Measurements from ENCODE around the gene CES2. TPM values are rescaled to one million over a fixed set of nuclear protein-coding genes. Genes with fewer than 3 reads are reported as not detected.
"Not testable (repeated sequence)": the region's sequence is repeated elsewhere in the genome, so short reads cannot be mapped to it uniquely, and the experiment has no call there.

CES2 gene
- total RNA-seq, 3 donors from 2014 or later = 25.9 to 33.1 (median 31.9) TPM

- no peak for TF ChIP-seq POLR2AphosphoS5 (IDR thresholded peaks at IDR 0.05)
- TF ChIP-seq POLR2A (IDR thresholded peaks at IDR 0.05) = no peak
- TF ChIP-seq, protein P1, sequence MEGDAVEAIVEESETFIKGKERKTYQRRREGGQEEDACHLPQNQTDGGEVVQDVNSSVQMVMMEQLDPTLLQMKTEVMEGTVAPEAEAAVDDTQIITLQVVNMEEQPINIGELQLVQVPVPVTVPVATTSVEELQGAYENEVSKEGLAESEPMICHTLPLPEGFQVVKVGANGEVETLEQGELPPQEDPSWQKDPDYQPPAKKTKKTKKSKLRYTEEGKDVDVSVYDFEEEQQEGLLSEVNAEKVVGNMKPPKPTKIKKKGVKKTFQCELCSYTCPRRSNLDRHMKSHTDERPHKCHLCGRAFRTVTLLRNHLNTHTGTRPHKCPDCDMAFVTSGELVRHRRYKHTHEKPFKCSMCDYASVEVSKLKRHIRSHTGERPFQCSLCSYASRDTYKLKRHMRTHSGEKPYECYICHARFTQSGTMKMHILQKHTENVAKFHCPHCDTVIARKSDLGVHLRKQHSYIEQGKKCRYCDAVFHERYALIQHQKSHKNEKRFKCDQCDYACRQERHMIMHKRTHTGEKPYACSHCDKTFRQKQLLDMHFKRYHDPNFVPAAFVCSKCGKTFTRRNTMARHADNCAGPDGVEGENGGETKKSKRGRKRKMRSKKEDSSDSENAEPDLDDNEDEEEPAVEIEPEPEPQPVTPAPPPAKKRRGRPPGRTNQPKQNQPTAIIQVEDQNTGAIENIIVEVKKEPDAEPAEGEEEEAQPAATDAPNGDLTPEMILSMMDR (IDR thresholded peaks at IDR 0.05) = no peak
- no peaks in the 10 kb centered on the region for H3K27me3 ChIP-seq
- no peaks in the 10 kb centered on the region for H3K9me3 ChIP-seq
- intact Hi-C loops (cut with DNase I; ENCODE audit: low total_unique reads) = loop anchor here (10.0 kb wide), 1 partner anchor 153 kb away; no protein-coding TSS in a partner anchor
- no peak overlapping the region for H3K4me3 ChIP-seq
- H3K27ac ChIP-seq = no peak overlapping the region
- DNase-seq (ENCODE audit: low spot score in 2 of 2) = no peak
- H3K4me1 ChIP-seq = no peaks in the 10 kb centered on the region
- H3K36me3 ChIP-seq = no peaks in the 10 kb centered on the region
Measured at GRCh38 chr16:66991545-66992077, 56.3 kb downstream of the CES2 start.

GRCh38 chr16:66993558-66993957 lies 58.2 kb downstream of the CES2 start:
- H3K27ac ChIP-seq; H3K4me3 ChIP-seq; H3K27me3 ChIP-seq; H3K9me3 ChIP-seq; H3K36me3 ChIP-seq; H3K4me1 ChIP-seq; DNase-seq (ENCODE audit: low spot score in 2 of 2): not testable (repeated sequence)
- intact Hi-C loops (cut with DNase I; ENCODE audit: low total_unique reads) = loop anchor here (10.0 kb wide), 1 partner anchor 151 kb away; no protein-coding TSS in a partner anchor

Other genes starting within 250 kb of the CES2 start
- 10 to 100 TPM; 12.5 to 35.4 (median 33.7) TPM for gene CMTM4, start 238.8 kb upstream of the CES2 start, total RNA-seq
- 100 to 1,000 TPM; 153 to 172 (median 156) TPM for gene DYNC1LI2, start 183.9 kb upstream of the CES2 start, total RNA-seq
- under 1 TPM; 0.33 to 0.64 (median 0.59) TPM for gene TERB1, start 133.9 kb upstream of the CES2 start, total RNA-seq
- 10 to 100 TPM; 44.0 to 69.8 (median 60.3) TPM for gene NAE1, start 104.5 kb upstream of the CES2 start, total RNA-seq
- gene CA7, start 91.1 kb upstream of the CES2 start, total RNA-seq = 1 to 10 TPM in 1 of 3 donors, not detected in 2; 1.3 TPM
- 10 to 100 TPM in 1 of 3 donors, 1 to 10 TPM in 2; 8.8 to 18.6 (median 9.4) TPM for gene PDP2, start 55.0 kb upstream of the CES2 start, total RNA-seq
- gene CDH16, start 16.6 kb upstream of the CES2 start, total RNA-seq = not detected
- 10 to 100 TPM in 1 of 3 donors, 1 to 10 TPM in 2; 7.7 to 11.1 (median 8.0) TPM for gene RRAD, start 10.0 kb upstream of the CES2 start, total RNA-seq
- gene CIAO2B, start 1.1 kb upstream of the CES2 start, total RNA-seq = 10 to 100 TPM; 45.7 to 77.3 (median 65.4) TPM
- 1 to 10 TPM in 2 of 3 donors, under 1 TPM in 1; 0.29 to 5.9 (median 2.1) TPM for gene CES3, start 25.8 kb downstream of the CES2 start, total RNA-seq
- 10 to 100 TPM in 2 of 3 donors, 1 to 10 TPM in 1; 9.0 to 19.6 (median 11.1) TPM for gene CES4A, start 53.1 kb downstream of the CES2 start, total RNA-seq
- 10 to 100 TPM; 48.5 to 69.1 (median 52.3) TPM for gene CBFB, start 93.6 kb downstream of the CES2 start, total RNA-seq
- 10 to 100 TPM; 17.8 to 31.8 (median 27.1) TPM for gene PHAF1, start 174.4 kb downstream of the CES2 start, total RNA-seq
- 10 to 100 TPM in 2 of 3 donors, 1 to 10 TPM in 1; 7.8 to 13.3 (median 11.1) TPM for gene B3GNT9, start 215.5 kb downstream of the CES2 start, total RNA-seq
- 10 to 100 TPM; 35.1 to 42.6 (median 36.4) TPM for gene TRADD, start 224.4 kb downstream of the CES2 start, total RNA-seq
- 10 to 100 TPM; 19.5 to 60.0 (median 40.1) TPM for gene FBXL8, start 224.4 kb downstream of the CES2 start, total RNA-seq
- 100 to 1,000 TPM in 1 of 3 donors, 10 to 100 TPM in 2; 46.9 to 113 (median 62.5) TPM for gene HSF4, start 229.2 kb downstream of the CES2 start, total RNA-seq
- 10 to 100 TPM; 39.7 to 87.7 (median 45.9) TPM for gene NOL3, start 235.0 kb downstream of the CES2 start, total RNA-seq
- gene MATCAP1, start 248.4 kb downstream of the CES2 start, total RNA-seq = 10 to 100 TPM; 10.9 to 13.4 (median 11.6) TPM